HEK293 (cell line): Measurements from ENCODE around the gene KDM4C.

Source experiments
- CTCF ChIP-seq: fragments of 450-650 bp; formaldehyde crosslinking; IDR thresholded peaks from 2 replicates; pipeline ENCODE4 v1.5.1; 2016; ENCODE audit warnings: missing biosample characterization, missing genetic modification characterization
- PRDM10 ChIP-seq: fragments of 450-650 bp; formaldehyde crosslinking; IDR thresholded peaks from 2 replicates; pipeline ENCODE4 v1.5.1; 2016; ENCODE audit warnings: missing biosample characterization, missing genetic modification characterization
- YY1 ChIP-seq: fragments of 450-650 bp; formaldehyde crosslinking; IDR thresholded peaks from 2 replicates; pipeline ENCODE4 v1.5.1; 2018; ENCODE audit warnings: missing biosample characterization, missing genetic modification characterization
- ZBTB26 ChIP-seq: fragments of 450-650 bp; formaldehyde crosslinking; optimal IDR thresholded peaks from 2 replicates; pipeline ENCODE3; 2016; ENCODE audit warnings: missing biosample characterization, mild to moderate bottlenecking, missing genetic modification characterization
- ZNF23 ChIP-seq: fragments of 450-650 bp; formaldehyde crosslinking; IDR thresholded peaks from 2 replicates; pipeline ENCODE4 v1.5.1; 2016; ENCODE audit warnings: missing biosample characterization, missing genetic modification characterization, borderline replicate concordance
- ZNF362 ChIP-seq: fragments of 450-650 bp; formaldehyde crosslinking; IDR thresholded peaks from 2 replicates; pipeline ENCODE4 v1.5.1; 2016; ENCODE audit warnings: missing biosample characterization, missing genetic modification characterization
- ZNF366 ChIP-seq: fragments of 450-650 bp; formaldehyde crosslinking; conservative IDR thresholded peaks from 2 replicates; pipeline ENCODE4 v1.5.1; 2016; ENCODE audit warnings: missing biosample characterization, missing genetic modification characterization
- ZSCAN23 ChIP-seq: fragments of 450-650 bp; formaldehyde crosslinking; IDR thresholded peaks from 2 replicates; pipeline ENCODE4 v1.5.1; 2016; ENCODE audit warnings: missing biosample characterization, missing genetic modification characterization

GRCh38 chr9:6870650-6871477 is 113.1 kb downstream of the KDM4C start:
- TF ChIP-seq CTCF, result no peak
- TF ChIP-seq ZNF23 (tag by site-specific recombination), result no peak
- no peak for TF ChIP-seq ZBTB26 (tag by site-specific recombination)
- no peak for TF ChIP-seq ZNF366 (tag by site-specific recombination)
- TF ChIP-seq YY1 (tag by site-specific recombination), result no peak
- no peak for TF ChIP-seq ZNF362 (tag by site-specific recombination)
- TF ChIP-seq ZSCAN23 (tag by site-specific recombination), result no peak
- no peak for TF ChIP-seq PRDM10 (tag by site-specific recombination)
